ENCODE data around the gene CD300LF. TPM values are rescaled to one million over a fixed set of nuclear protein-coding genes. Genes with fewer than 3 reads are reported as not detected.

The CD300LF gene
- total RNA-seq, 1 experiment from 2014 or later, result not detected

DNA sequence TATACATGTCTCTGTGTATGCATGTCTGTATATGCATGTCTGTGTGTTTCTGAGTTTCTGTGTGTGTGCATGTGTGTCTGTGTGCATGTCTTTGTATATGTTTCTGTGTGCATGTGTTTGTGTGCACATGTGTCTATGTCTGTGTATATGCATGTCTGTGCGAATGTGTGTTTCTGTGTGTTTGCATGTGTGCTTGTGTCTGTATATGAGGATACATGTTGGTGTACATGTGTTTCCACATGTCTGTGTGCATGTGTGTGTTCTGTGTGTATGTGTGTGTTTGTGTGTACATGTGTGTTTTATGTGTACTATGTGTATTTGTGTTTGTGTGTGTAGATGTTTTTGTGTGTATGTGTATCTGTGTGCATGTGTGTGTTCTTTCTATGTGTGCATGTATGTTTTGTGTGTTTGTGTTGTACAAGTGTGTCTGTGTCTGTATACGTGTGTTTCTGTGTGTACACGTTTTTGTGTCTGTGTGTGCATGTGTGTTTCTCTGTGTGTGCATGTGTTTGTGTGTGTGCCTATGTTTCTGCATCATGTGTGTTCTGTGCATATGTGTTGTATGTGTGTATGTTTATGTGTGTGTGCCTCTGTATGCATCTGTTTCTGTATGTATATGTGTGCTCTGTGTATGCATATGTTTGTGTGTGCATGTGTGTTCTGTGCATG, 15.4 kb upstream of the CD300LF start:
- TF ChIP-seq, protein P1, sequence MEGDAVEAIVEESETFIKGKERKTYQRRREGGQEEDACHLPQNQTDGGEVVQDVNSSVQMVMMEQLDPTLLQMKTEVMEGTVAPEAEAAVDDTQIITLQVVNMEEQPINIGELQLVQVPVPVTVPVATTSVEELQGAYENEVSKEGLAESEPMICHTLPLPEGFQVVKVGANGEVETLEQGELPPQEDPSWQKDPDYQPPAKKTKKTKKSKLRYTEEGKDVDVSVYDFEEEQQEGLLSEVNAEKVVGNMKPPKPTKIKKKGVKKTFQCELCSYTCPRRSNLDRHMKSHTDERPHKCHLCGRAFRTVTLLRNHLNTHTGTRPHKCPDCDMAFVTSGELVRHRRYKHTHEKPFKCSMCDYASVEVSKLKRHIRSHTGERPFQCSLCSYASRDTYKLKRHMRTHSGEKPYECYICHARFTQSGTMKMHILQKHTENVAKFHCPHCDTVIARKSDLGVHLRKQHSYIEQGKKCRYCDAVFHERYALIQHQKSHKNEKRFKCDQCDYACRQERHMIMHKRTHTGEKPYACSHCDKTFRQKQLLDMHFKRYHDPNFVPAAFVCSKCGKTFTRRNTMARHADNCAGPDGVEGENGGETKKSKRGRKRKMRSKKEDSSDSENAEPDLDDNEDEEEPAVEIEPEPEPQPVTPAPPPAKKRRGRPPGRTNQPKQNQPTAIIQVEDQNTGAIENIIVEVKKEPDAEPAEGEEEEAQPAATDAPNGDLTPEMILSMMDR (conservative IDR thresholded peaks at IDR 0.05), result no peak
- Histone ChIP-seq H4K91ac (ENCODE audit: insufficient read length, low read depth, low read length) (no peak overlapping the region), H2AK5ac (ENCODE audit: insufficient read length, low read length) (no peak overlapping the region), H4K8ac (replicated peaks; ENCODE audit: insufficient read length, low read depth, low read length) (no peak overlapping the region), H2BK120ac (ENCODE audit: low read depth, low read length, poor library complexity, severe bottlenecking) (no peak overlapping the region), H3K23me2 (ENCODE audit: insufficient read length, low read depth, low read length, poor library complexity, severe bottlenecking) (no peaks in the 10 kb centered on the region), H3K4me1 (ENCODE audit: insufficient read depth, low read length) (no peaks in the 10 kb centered on the region), H3K79me1 (ENCODE audit: insufficient read depth, low read depth, low read length, poor library complexity, severe bottlenecking) (no peaks in the 10 kb centered on the region), H4K20me1 (ENCODE audit: control insufficient read depth, insufficient read depth, insufficient read length) (no peaks in the 10 kb centered on the region), H3T11ph (ENCODE audit: low read length) (no peak overlapping the region), H2AFZ (ENCODE audit: low read length) (no peak overlapping the region), H3K27me3 (ENCODE audit: insufficient read depth, low read length) (no peaks in the 10 kb centered on the region; the same call in 1 of the 2 replicates), H3K23ac (ENCODE audit: insufficient read length, low read depth, low read length) (no peak overlapping the region), H4K5ac (ENCODE audit: insufficient read length, low read depth, low read length) (no peak overlapping the region), H3K79me2 (ENCODE audit: insufficient read depth, low read length) (no peaks in the 10 kb centered on the region), H3K4me2 (ENCODE audit: insufficient read depth, insufficient read length, low read length) (no peak overlapping the region), H2BK12ac (ENCODE audit: insufficient read length, low read depth, low read length) (no peak overlapping the region), H3K27ac (ENCODE audit: insufficient read length, low read depth, low read length) (no peak overlapping the region), H2BK20ac (ENCODE audit: low read depth, low read length, poor library complexity, severe bottlenecking) (no peak overlapping the region), H3K18ac (ENCODE audit: insufficient read length, low read depth, low read length) (no peak overlapping the region), H3K9me3 (ENCODE audit: control insufficient read depth, low read depth, low read length) (no peaks in the 10 kb centered on the region), H3K14ac (ENCODE audit: insufficient read depth, low read length) (no peak overlapping the region), H2BK15ac (ENCODE audit: low read depth, low read length) (no peak overlapping the region), H2BK5ac (ENCODE audit: insufficient read length, low read length) (no peak overlapping the region), H3K9ac (ENCODE audit: extremely low read depth, insufficient read length, low read length) (no peak overlapping the region), H3K4ac (ENCODE audit: low read depth, low read length) (no peak overlapping the region), H3K56ac (ENCODE audit: insufficient read length, low read depth, low read length) (no peak overlapping the region)
- H3K4me3 Mint-ChIP-seq, result no peak overlapping the region
- H3K36me3 Mint-ChIP-seq (ENCODE audit: insufficient read depth in 1 of 3, low read depth in 3 of 3), result no peaks in the 10 kb centered on the region
- peaks cover 21% of the 10 kb centered on the region for H3K27me3 Mint-ChIP-seq (ENCODE audit: low read depth)
- no peak overlapping the region for H3K27ac Mint-ChIP-seq
- no peak for DNase-seq
- no peaks in the 10 kb centered on the region for H3K9me3 Mint-ChIP-seq
- WGBS (ENCODE audit: extremely low coverage, insufficient read length, low lambda C conversion rate), result no CpG with 5 or more reads among the region's 3 CpGs
- H3K4me1 Mint-ChIP-seq, result no peaks in the 10 kb centered on the region
